Glutamatergic neuron (in vitro differentiated cells): ENCODE data around the gene ECE2. TPM values are rescaled to one million over a fixed set of nuclear protein-coding genes. Genes with fewer than 3 reads are reported as not detected.

Experiments used
- DNase-seq: peaks from one replicate; pipeline ENCODE4 v3.0.0; 2022
- H3K27ac Mint-ChIP-seq: one replicate; pipeline ENCODE4 v1.8.0; 2020; ENCODE audit warnings: mild to moderate bottlenecking, mixed read lengths, inconsistent platforms; ENCODE audit not compliant: unreplicated experiment
- H3K27me3 Mint-ChIP-seq: one replicate; pipeline ENCODE4 v1.8.0; 2020; ENCODE audit warnings: mild to moderate bottlenecking, moderate library complexity, mixed read lengths, inconsistent platforms; ENCODE audit not compliant: unreplicated experiment
- H3K36me3 Mint-ChIP-seq: one replicate; pipeline ENCODE4 v1.8.0; 2020; ENCODE audit warnings: mild to moderate bottlenecking, mixed read lengths, inconsistent platforms; ENCODE audit not compliant: unreplicated experiment
- H3K4me1 Mint-ChIP-seq: one replicate; pipeline ENCODE4 v1.8.0; 2020; ENCODE audit warnings: mild to moderate bottlenecking, low read depth, mixed read lengths, inconsistent platforms; ENCODE audit not compliant: unreplicated experiment
- H3K4me3 Mint-ChIP-seq: one replicate; pipeline ENCODE4 v1.8.0; 2020; ENCODE audit warnings: mild to moderate bottlenecking, mixed read lengths, inconsistent platforms; ENCODE audit not compliant: unreplicated experiment
- H3K9me3 Mint-ChIP-seq: one replicate; pipeline ENCODE4 v1.8.0; 2020; ENCODE audit warnings: mild to moderate bottlenecking, moderate library complexity, mixed read lengths, inconsistent platforms; ENCODE audit not compliant: unreplicated experiment
- CTCF ChIP-seq: fragments of 200-600 bp; sonication (generic); IDR thresholded peaks from one replicate; pipeline ENCODE4 v1.5.0; 2021; ENCODE audit not compliant: partially characterized antibody, unreplicated experiment
- total RNA-seq: library from RNA; stranded (reverse); fragmentation: NEBNext Ultra II Directional; extraction: Animal tissue kit (Norgen Biotek cat#: 25700); gene quantifications from one replicate; pipeline ENCODE4 v1.2.1, GENCODE V29; 2021; ENCODE audit not compliant: unreplicated experiment

The ECE2 gene
- total RNA-seq, 1 donor from 2014 or later = 1.6 TPM

GRCh38 chr3:184230081-184230602 lies 45.7 kb upstream of the ECE2 start:
- TF ChIP-seq CTCF = no peak
- Mint-ChIP-seq H3K27ac (no peak overlapping the region), H3K27me3 (peaks cover 11% of the 10 kb centered on the region), H3K4me3 (no peak overlapping the region), H3K9me3 (peaks cover 13% of the 10 kb centered on the region), H3K4me1 (peaks cover 19% of the 10 kb centered on the region), H3K36me3 (no peaks in the 10 kb centered on the region)
- peak; percentile 43 for DNase-seq

- Mint-ChIP-seq H3K4me1 (peaks cover 26% of the 10 kb centered on the region), H3K27me3 (peaks cover 14% of the 10 kb centered on the region), H3K4me3 (peak overlapping the region; percentile 74), H3K9me3 (peaks cover 15% of the 10 kb centered on the region), H3K36me3 (no peaks in the 10 kb centered on the region), H3K27ac (peak overlapping the region; percentile 5)
- TF ChIP-seq CTCF = no peak
- DNase-seq = peak; percentile 38
Observed at GRCh38 chr3:184230603-184231528, 45.0 kb upstream of the ECE2 start.

- DNase-seq = no peak
- peak overlapping the region; percentile 74 for H3K4me3 Mint-ChIP-seq
- no peak for TF ChIP-seq CTCF
- H3K9me3 Mint-ChIP-seq = peaks cover 17% of the 10 kb centered on the region
- no peak overlapping the region for H3K27ac Mint-ChIP-seq
- H3K27me3 Mint-ChIP-seq = peaks cover 15% of the 10 kb centered on the region
- peaks cover 27% of the 10 kb centered on the region for H3K4me1 Mint-ChIP-seq
- no peaks in the 10 kb centered on the region for H3K36me3 Mint-ChIP-seq
Observed at GRCh38 chr3:184231671-184232070, 44.2 kb upstream of the ECE2 start.

GRCh38 chr3:184233127-184233843 lies 42.5 kb upstream of the ECE2 start:
- Mint-ChIP-seq H3K27ac (no peak overlapping the region), H3K9me3 (peaks cover 21% of the 10 kb centered on the region), H3K4me1 (peaks cover 34% of the 10 kb centered on the region), H3K4me3 (no peak overlapping the region), H3K36me3 (no peaks in the 10 kb centered on the region), H3K27me3 (peaks cover 19% of the 10 kb centered on the region)
- no peak for TF ChIP-seq CTCF
- DNase-seq = no peak
